Natural killer cell (primary cell): ENCODE measurements around the gene JAZF1. TPM values are rescaled to one million over a fixed set of nuclear protein-coding genes. Genes with fewer than 3 reads are reported as not detected.

ENCODE experiments used
- ATAC-seq, 3 donors: fragments of 150-1000 bp in 2 of 3; fragments of 200-7000 bp in 1 of 3; cut with Tn5 transposase; 1 replicate in 1 of 3; 2 replicates in 2 of 3; pipeline ENCODE4 v1.10.0; 2021; ENCODE audit warnings: mild to moderate bottlenecking in 2 of 3, moderate library complexity in 2 of 3
- DNase-seq, 2 donors: peaks; one replicate each; pipeline versions ENCODE4 v3.0.0 to v3.0.0-alpha.2; 2013 to 2021; ENCODE audit warnings: mixed read lengths in 1 of 2
- H3K27ac ChIP-seq: one replicate; pipeline ENCODE4 v1.5.1; 2013; ENCODE audit warnings: mild to moderate bottlenecking, low read length
- H3K27me3 ChIP-seq: one replicate; pipeline ENCODE4 v1.6.1; 2013; ENCODE audit warnings: low read length; ENCODE audit not compliant: control insufficient read depth, insufficient read depth
- H3K36me3 ChIP-seq: one replicate; pipeline ENCODE4 v1.6.1; 2013; ENCODE audit warnings: low read length; ENCODE audit not compliant: control insufficient read depth, insufficient read depth
- H3K4me1 ChIP-seq: one replicate; pipeline ENCODE4 v1.6.1; 2013; ENCODE audit warnings: low read length; ENCODE audit not compliant: control insufficient read depth, insufficient read depth
- H3K4me3 ChIP-seq: one replicate; pipeline ENCODE4 v1.5.1; 2013; ENCODE audit warnings: low read length
- H3K9me3 ChIP-seq: one replicate; pipeline ENCODE4 v1.6.1; 2013; ENCODE audit warnings: low read length; ENCODE audit not compliant: control insufficient read depth, insufficient read depth
- H3K27ac Mint-ChIP-seq, 2 donors: one replicate each; pipeline ENCODE4 v1.8.0; 2022; ENCODE audit warnings: mild to moderate bottlenecking in 2 of 2, mixed read lengths in 2 of 2, moderate library complexity in 1 of 2
- H3K27me3 Mint-ChIP-seq, 2 donors: one replicate each; pipeline ENCODE4 v1.8.0; 2022; ENCODE audit warnings: low read depth in 2 of 2, mixed read lengths in 2 of 2
- H3K36me3 Mint-ChIP-seq: one replicate; pipeline ENCODE4 v1.8.0; 2022; ENCODE audit warnings: mixed read lengths
- H3K4me1 Mint-ChIP-seq, 2 donors: one replicate each; pipeline ENCODE4 v1.8.0; 2022; ENCODE audit warnings: mixed read lengths in 2 of 2
- H3K4me3 Mint-ChIP-seq: one replicate; pipeline ENCODE4 v1.8.0; 2022; ENCODE audit warnings: mild to moderate bottlenecking, moderate library complexity, mixed read lengths
- H3K9me3 Mint-ChIP-seq, 2 donors: one replicate each; pipeline ENCODE4 v1.8.0; 2022; ENCODE audit warnings: mixed read lengths in 2 of 2
- CTCF ChIP-seq: fragments of 200-600 bp; IDR thresholded peaks from one replicate; pipeline ENCODE4 v1.8.0; 2022; ENCODE audit warnings: antibody characterized with exemption
- WGBS: methylation state at CpG from one replicate; pipeline ENCODE4 v1.1.7; 2013; ENCODE audit warnings: missing lambda C conversion rate; ENCODE audit not compliant: insufficient coverage; 5-methylcytosine and 5-hydroxymethylcytosine counted together
- intact Hi-C: fragments of 100-400 bp; cut with micrococcal nuclease; formaldehyde crosslinking; loops from one replicate; pipeline ENCODE4 v1.14.2; 2022
- total RNA-seq, 4 donors: library from RNA; stranded (reverse); fragments of 120-200 nt in 1 of 4; gene quantifications; one replicate each; pipeline versions ENCODE4 v1.2.3 to v1.2.4, GENCODE V29; 2013 to 2022

Gene JAZF1
- total RNA-seq, 3 donors from 2014 or later (not counting 1 experiment from before 2014, with no cell fraction given), result 82.5 to 89.7 (median 87.6) TPM

GRCh38 chr7:28006491-28006890 is 174.1 kb downstream of the JAZF1 start:
- peaks cover 77 to 89% of the 10 kb centered on the region in 2 donors for H3K4me1 Mint-ChIP-seq
- H3K27me3 Mint-ChIP-seq, result no peaks in the 10 kb centered on the region

GRCh38 chr7:28005847-28006231 is 174.8 kb downstream of the JAZF1 start:
- peak overlapping the region; percentile 59 for H3K4me3 Mint-ChIP-seq
- DNase-seq (no peak), ATAC-seq (peak; percentile 13 to 65 (median 19))
- no peaks in the 10 kb centered on the region for H3K9me3 Mint-ChIP-seq
- H3K4me1 Mint-ChIP-seq, result peaks cover 79 to 86% of the 10 kb centered on the region in 2 donors
- Histone ChIP-seq H3K27me3 (no peaks in the 10 kb centered on the region), H3K27ac (no peak overlapping the region), H3K4me1 (peaks cover 9% of the 10 kb centered on the region), H3K36me3 (no peaks in the 10 kb centered on the region), H3K9me3 (no peaks in the 10 kb centered on the region), H3K4me3 (no peak overlapping the region)
- TF ChIP-seq CTCF, result no peak
- peak overlapping the region; percentile 64 to 85 for H3K27ac Mint-ChIP-seq
- H3K27me3 Mint-ChIP-seq, result no peaks in the 10 kb centered on the region
- 100% methylated on average over 1 of the region's 1 CpG for WGBS
- no peaks in the 10 kb centered on the region for H3K36me3 Mint-ChIP-seq
- intact Hi-C loops, result no loop called here

More at GRCh38 chr7:28006491-28006890, 174.1 kb downstream of the JAZF1 start:
- DNase-seq (no peak), ATAC-seq (no peak)
- H3K9me3 ChIP-seq, result no peaks in the 10 kb centered on the region
- H3K27ac ChIP-seq, result no peak overlapping the region
- 100% methylated on average over 1 of the region's 1 CpG for WGBS
- H3K4me3 Mint-ChIP-seq, result no peak overlapping the region
- intact Hi-C loops, result no loop called here
- H3K4me3 ChIP-seq, result no peak overlapping the region
- H3K9me3 Mint-ChIP-seq, result no peaks in the 10 kb centered on the region
- H3K4me1 ChIP-seq, result peaks cover 9% of the 10 kb centered on the region
- no peaks in the 10 kb centered on the region for H3K27me3 ChIP-seq
- H3K36me3 ChIP-seq, result no peaks in the 10 kb centered on the region
- no peaks in the 10 kb centered on the region for H3K36me3 Mint-ChIP-seq
- peak overlapping the region; percentile 64 to 85 for H3K27ac Mint-ChIP-seq
- TF ChIP-seq CTCF, result no peak

- no peak for TF ChIP-seq CTCF
- H3K9me3 ChIP-seq, result no peaks in the 10 kb centered on the region
- DNase-seq, result no peak
- Mint-ChIP-seq H3K4me1 (peaks cover 76 to 81% of the 10 kb centered on the region in 2 donors), H3K9me3 (no peaks in the 10 kb centered on the region), H3K27ac (peak overlapping the region; percentile 64 to 85), H3K36me3 (no peaks in the 10 kb centered on the region), H3K27me3 (no peaks in the 10 kb centered on the region), H3K4me3 (peak overlapping the region; percentile 59)
- peak; percentile 52 to 79 (median 61) for ATAC-seq
- peaks cover 9% of the 10 kb centered on the region for H3K4me1 ChIP-seq
- intact Hi-C loops, result no loop called here
- no peak overlapping the region for H3K27ac ChIP-seq
- no peak overlapping the region for H3K4me3 ChIP-seq
- no peaks in the 10 kb centered on the region for H3K27me3 ChIP-seq
- H3K36me3 ChIP-seq, result no peaks in the 10 kb centered on the region
- whole genome bisulfite sequencing, result 44% methylated on average over 7 of the region's 7 CpGs
Observed at GRCh38 chr7:28005075-28005846, 175.3 kb downstream of the JAZF1 start.
